Natural killer cell (primary cell): ENCODE data around the gene RPE65. TPM values are rescaled to one million over a fixed set of nuclear protein-coding genes. Genes with fewer than 3 reads are reported as not detected.
A peak's percentile ranks its signal among the peaks of the same experiment; 100 is the strongest.

Experiments
- ATAC-seq, 3 donors: fragments of 150-1000 bp in 2 of 3; fragments of 200-7000 bp in 1 of 3; cut with Tn5 transposase; 1 replicate in 1 of 3; 2 replicates in 2 of 3; pipeline ENCODE4 v1.10.0; 2021; ENCODE audit warnings: mild to moderate bottlenecking in 2 of 3, moderate library complexity in 2 of 3
- DNase-seq, 2 donors: peaks; one replicate each; pipeline versions ENCODE4 v3.0.0 to v3.0.0-alpha.2; 2013 to 2021; ENCODE audit warnings: mixed read lengths in 1 of 2
- H3K27ac ChIP-seq: one replicate; pipeline ENCODE4 v1.5.1; 2013; ENCODE audit warnings: mild to moderate bottlenecking, low read length
- H3K27me3 ChIP-seq: one replicate; pipeline ENCODE4 v1.6.1; 2013; ENCODE audit warnings: low read length; ENCODE audit not compliant: control insufficient read depth, insufficient read depth
- H3K36me3 ChIP-seq: one replicate; pipeline ENCODE4 v1.6.1; 2013; ENCODE audit warnings: low read length; ENCODE audit not compliant: control insufficient read depth, insufficient read depth
- H3K4me1 ChIP-seq: one replicate; pipeline ENCODE4 v1.6.1; 2013; ENCODE audit warnings: low read length; ENCODE audit not compliant: control insufficient read depth, insufficient read depth
- H3K4me3 ChIP-seq: one replicate; pipeline ENCODE4 v1.5.1; 2013; ENCODE audit warnings: low read length
- H3K9me3 ChIP-seq: one replicate; pipeline ENCODE4 v1.6.1; 2013; ENCODE audit warnings: low read length; ENCODE audit not compliant: control insufficient read depth, insufficient read depth
- H3K27ac Mint-ChIP-seq, 2 donors: one replicate each; pipeline ENCODE4 v1.8.0; 2022; ENCODE audit warnings: mild to moderate bottlenecking in 2 of 2, mixed read lengths in 2 of 2, moderate library complexity in 1 of 2
- H3K27me3 Mint-ChIP-seq, 2 donors: one replicate each; pipeline ENCODE4 v1.8.0; 2022; ENCODE audit warnings: low read depth in 2 of 2, mixed read lengths in 2 of 2
- H3K36me3 Mint-ChIP-seq: one replicate; pipeline ENCODE4 v1.8.0; 2022; ENCODE audit warnings: mixed read lengths
- H3K4me1 Mint-ChIP-seq, 2 donors: one replicate each; pipeline ENCODE4 v1.8.0; 2022; ENCODE audit warnings: mixed read lengths in 2 of 2
- H3K4me3 Mint-ChIP-seq: one replicate; pipeline ENCODE4 v1.8.0; 2022; ENCODE audit warnings: mild to moderate bottlenecking, moderate library complexity, mixed read lengths
- H3K9me3 Mint-ChIP-seq, 2 donors: one replicate each; pipeline ENCODE4 v1.8.0; 2022; ENCODE audit warnings: mixed read lengths in 2 of 2
- WGBS: methylation state at CpG from one replicate; pipeline ENCODE4 v1.1.7; 2013; ENCODE audit warnings: missing lambda C conversion rate; ENCODE audit not compliant: insufficient coverage; 5-methylcytosine and 5-hydroxymethylcytosine counted together
- intact Hi-C: fragments of 100-400 bp; cut with micrococcal nuclease; formaldehyde crosslinking; loops from one replicate; pipeline ENCODE4 v1.14.2; 2022
- total RNA-seq, 4 donors: library from RNA; stranded (reverse); fragments of 120-200 nt in 1 of 4; gene quantifications; one replicate each; pipeline versions ENCODE4 v1.2.3 to v1.2.4, GENCODE V29; 2013 to 2022
- TF ChIP-seq, protein P1 (sequence below): fragments of 200-600 bp; IDR thresholded peaks from one replicate; pipeline ENCODE4 v1.8.0; 2022; ENCODE audit warnings: antibody characterized with exemption

The RPE65 gene
- not detected for total RNA-seq
- total RNA-seq (2013): not detected

DNA sequence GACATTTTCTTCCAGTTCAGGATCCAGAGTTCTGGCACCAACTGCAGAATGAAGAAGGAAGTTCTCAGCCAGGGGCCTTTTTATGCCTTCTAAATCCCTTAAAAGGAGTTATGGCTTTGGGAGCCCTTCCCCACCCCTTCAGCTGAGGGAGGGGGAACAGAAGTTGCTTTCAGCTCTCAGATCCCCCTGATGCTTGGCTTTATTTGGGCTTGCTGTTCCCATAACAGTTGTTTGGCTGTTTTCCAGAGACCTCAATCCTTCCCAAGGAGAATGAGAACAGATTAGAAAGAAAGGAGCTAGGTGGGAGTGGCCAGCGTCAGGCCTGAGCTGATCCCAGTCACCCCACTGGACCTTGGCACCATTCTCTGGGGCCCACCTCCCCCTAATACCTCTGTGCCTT lies at the start of gene RPE65:
Gene RPE65 (minus strand): TSS at position 54 of the 400 bp plus-strand sequence. CDS start 49 bp downstream, at position 5.
- intact Hi-C loops: loop anchor here (10.0 kb wide), 1 partner anchor 55 kb away; no protein-coding TSS in a partner anchor
- Histone ChIP-seq H3K27me3 (no peaks in the 10 kb centered on the region), H3K36me3 (no peaks in the 10 kb centered on the region), H3K4me3 (no peak within 1 kb of the TSS), H3K9me3 (no peaks in the 10 kb centered on the region), H3K4me1 (no peaks in the 10 kb centered on the region), H3K27ac (no peak within 1 kb of the TSS)
- Mint-ChIP-seq H3K27me3 (no peaks in the 10 kb centered on the region), H3K36me3 (no peaks in the 10 kb centered on the region), H3K4me1 (no peaks in the 10 kb centered on the region), H3K4me3 (no peak within 1 kb of the TSS), H3K9me3 (peaks cover 2 to 3% of the 10 kb centered on the region in 2 donors), H3K27ac (no peak within 1 kb of the TSS)
- DNase-seq (no peak), ATAC-seq (no peak)
- 89% methylated on average over 1 of the region's 1 CpG for WGBS
- TF ChIP-seq, protein P1, sequence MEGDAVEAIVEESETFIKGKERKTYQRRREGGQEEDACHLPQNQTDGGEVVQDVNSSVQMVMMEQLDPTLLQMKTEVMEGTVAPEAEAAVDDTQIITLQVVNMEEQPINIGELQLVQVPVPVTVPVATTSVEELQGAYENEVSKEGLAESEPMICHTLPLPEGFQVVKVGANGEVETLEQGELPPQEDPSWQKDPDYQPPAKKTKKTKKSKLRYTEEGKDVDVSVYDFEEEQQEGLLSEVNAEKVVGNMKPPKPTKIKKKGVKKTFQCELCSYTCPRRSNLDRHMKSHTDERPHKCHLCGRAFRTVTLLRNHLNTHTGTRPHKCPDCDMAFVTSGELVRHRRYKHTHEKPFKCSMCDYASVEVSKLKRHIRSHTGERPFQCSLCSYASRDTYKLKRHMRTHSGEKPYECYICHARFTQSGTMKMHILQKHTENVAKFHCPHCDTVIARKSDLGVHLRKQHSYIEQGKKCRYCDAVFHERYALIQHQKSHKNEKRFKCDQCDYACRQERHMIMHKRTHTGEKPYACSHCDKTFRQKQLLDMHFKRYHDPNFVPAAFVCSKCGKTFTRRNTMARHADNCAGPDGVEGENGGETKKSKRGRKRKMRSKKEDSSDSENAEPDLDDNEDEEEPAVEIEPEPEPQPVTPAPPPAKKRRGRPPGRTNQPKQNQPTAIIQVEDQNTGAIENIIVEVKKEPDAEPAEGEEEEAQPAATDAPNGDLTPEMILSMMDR: no peak

DNA sequence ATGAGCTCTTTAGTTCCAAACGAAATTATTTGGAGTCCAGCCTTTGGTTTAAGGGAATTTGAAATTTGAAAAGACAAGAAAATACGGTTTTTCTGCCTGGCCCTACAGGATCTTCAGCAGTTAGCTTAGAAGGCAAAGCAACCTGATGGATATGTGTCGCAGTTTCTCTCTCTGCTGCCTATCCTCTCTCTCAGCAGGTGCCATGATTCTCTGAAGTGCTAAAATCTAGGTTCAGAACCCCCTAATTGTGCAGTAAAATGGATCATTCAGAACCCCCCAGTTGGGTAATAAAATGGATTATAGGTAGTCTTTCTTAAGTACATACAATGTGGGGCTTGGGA lies 47.6 kb upstream of the RPE65 start:
- intact Hi-C loops: no loop called here
- H3K27ac Mint-ChIP-seq: peak overlapping the region in 1 of 2 donors; percentile 55
- H3K4me1 Mint-ChIP-seq: peaks cover 28 to 35% of the 10 kb centered on the region in 2 donors

DNA sequence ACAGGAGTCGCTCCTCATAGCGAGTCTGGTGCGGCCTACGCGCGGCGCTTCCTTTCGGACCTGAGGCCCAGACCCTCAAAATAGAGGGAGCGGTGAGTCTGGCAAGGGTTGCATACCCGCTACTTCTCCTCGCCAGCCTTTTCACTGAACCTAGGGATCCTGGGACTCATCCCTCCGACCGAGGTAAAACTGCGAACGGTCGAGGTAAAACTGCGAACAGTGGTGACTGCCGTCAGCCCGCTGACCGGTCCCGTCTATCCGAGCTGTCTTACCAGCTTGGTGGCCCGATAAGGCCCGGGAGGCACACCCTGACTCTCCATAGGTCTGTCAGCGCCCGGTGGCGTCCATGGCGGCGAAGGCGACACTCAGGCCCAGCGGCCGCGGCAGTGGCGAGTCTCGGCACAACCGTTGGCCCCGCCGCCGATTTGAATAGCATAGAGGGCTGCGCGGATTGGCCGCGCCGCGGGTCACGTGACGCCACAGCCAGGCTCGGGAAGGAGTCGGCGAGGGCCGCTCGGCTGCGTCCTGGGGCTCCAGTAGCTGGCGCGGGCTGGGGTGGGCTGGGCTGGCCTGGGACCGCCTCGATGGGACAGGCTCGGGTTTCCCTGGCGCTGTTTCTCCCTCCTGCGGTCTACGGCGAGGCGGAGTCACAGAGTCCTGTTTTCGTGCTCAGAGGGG lies 47.1 kb upstream of the RPE65 start, which contains the start of gene DEPDC1:
Gene DEPDC1 (minus strand): TSS at position 403 of the 678 bp plus-strand sequence. CDS start 83 bp downstream, at position 320.
- H3K4me1 ChIP-seq: peaks cover 11% of the 10 kb centered on the region
- TF ChIP-seq, protein P1: no peak
- H3K27ac ChIP-seq: no peak within 1 kb of the TSS
- DNase-seq: peak; percentile 75 to 81
- Mint-ChIP-seq H3K4me3 (peak within 1 kb of the TSS; percentile 87), H3K27ac (peak within 1 kb of the TSS in 1 of 2 donors; percentile 55), H3K9me3 (peaks cover 0 to 5% of the 10 kb centered on the region in 2 donors), H3K4me1 (peaks cover 28 to 33% of the 10 kb centered on the region in 2 donors), H3K36me3 (no peaks in the 10 kb centered on the region), H3K27me3 (no peaks in the 10 kb centered on the region)
- H3K27me3 ChIP-seq: no peaks in the 10 kb centered on the region
- intact Hi-C loops: no loop called here
- peak within 1 kb of the TSS; percentile 57 for H3K4me3 ChIP-seq
- peak; percentile 93 to 95 (median 94) for ATAC-seq
- under 1% methylated on average over 64 of the region's 64 CpGs for WGBS
- H3K9me3 ChIP-seq: no peaks in the 10 kb centered on the region
- H3K36me3 ChIP-seq: no peaks in the 10 kb centered on the region

More for the DNA sequence above, 47.6 kb upstream of the RPE65 start:
- DNase-seq: no peak
- peaks cover 0 to 5% of the 10 kb centered on the region in 2 donors for H3K9me3 Mint-ChIP-seq
- peak in 2 of 3 donors; percentile 9 to 17 for ATAC-seq
- TF ChIP-seq, protein P1: no peak
- no peaks in the 10 kb centered on the region for H3K36me3 Mint-ChIP-seq
- H3K4me3 Mint-ChIP-seq: peak overlapping the region; percentile 87
- peak overlapping the region; percentile 57 for H3K4me3 ChIP-seq
- H3K27ac ChIP-seq: no peak overlapping the region
- H3K9me3 ChIP-seq: no peaks in the 10 kb centered on the region
- H3K36me3 ChIP-seq: no peaks in the 10 kb centered on the region
- peaks cover 11% of the 10 kb centered on the region for H3K4me1 ChIP-seq
- H3K27me3 ChIP-seq: no peaks in the 10 kb centered on the region
- WGBS: 8% methylated on average over 3 of the region's 3 CpGs
- H3K27me3 Mint-ChIP-seq: no peaks in the 10 kb centered on the region
